K562 (cell line): ENCODE data around the gene CD226.

ENCODE experiments used
- EP300 ChIP-seq: IDR thresholded peaks from 2 replicates; pipeline ENCODE4 v1.6.1; 2012; ENCODE audit warnings: low read length, improper control_type of control experiment
- ETV6 ChIP-seq, 3 experiments: fragments of 150-350 bp in 1 of 3; sonication (generic) in 1 of 3; formaldehyde crosslinking in 1 of 3; IDR thresholded peaks; 2 replicates each; pipeline versions ENCODE4 v1.6.1 to v1.8.0; 2014 to 2022; ENCODE audit warnings: borderline replicate concordance in 2 of 3, low read depth in 2 of 3, antibody characterized with exemption in 1 of 3, low read length in 1 of 3, mild to moderate bottlenecking in 1 of 3, missing genetic modification reagents in 1 of 3
- MXI1 ChIP-seq: IDR thresholded peaks from 2 replicates; pipeline ENCODE4 v1.6.1; 2011; ENCODE audit warnings: low read depth, mild to moderate bottlenecking, improper control_type of control experiment, low read length
- SAP30 ChIP-seq: fragments of 200-600 bp; sonication (generic); IDR thresholded peaks from 2 replicates; pipeline ENCODE4 v1.6.1; 2012; ENCODE audit warnings: borderline replicate concordance, low read depth, mild to moderate bottlenecking, moderate library complexity, low read length, control low read depth, inconsistent platforms; ENCODE audit not compliant: insufficient read depth, poor library complexity, severe bottlenecking
- SIRT6 ChIP-seq: IDR thresholded peaks from one replicate; pipeline ENCODE4 v1.6.1; 2012; ENCODE audit warnings: low read depth, mild to moderate bottlenecking, control low read depth, inconsistent platforms, low read length, moderate library complexity
- STAT5B ChIP-seq: fragments of 250-450 bp; sonication (Bioruptor Pico); IDR thresholded peaks from 2 replicates; pipeline ENCODE4 v1.8.0; 2021; ENCODE audit warnings: mild to moderate bottlenecking, inconsistent platforms
- ZBTB8A ChIP-seq: fragments of 450-650 bp; IDR thresholded peaks from 2 replicates; pipeline ENCODE4 v1.6.1; 2018; ENCODE audit warnings: mild to moderate bottlenecking, moderate library complexity; ENCODE audit not compliant: partially characterized antibody
- ZNF75A ChIP-seq: fragments of 450-650 bp; formaldehyde crosslinking; IDR thresholded peaks from 2 replicates; pipeline ENCODE4 v1.4.0; 2020; ENCODE audit warnings: mild to moderate bottlenecking
- TF ChIP-seq, protein P1 (sequence below): fragments of 450-650 bp; formaldehyde crosslinking; IDR thresholded peaks from 2 replicates; pipeline ENCODE4 v1.4.0; 2022; ENCODE audit warnings: mild to moderate bottlenecking, moderate library complexity
- TF ChIP-seq, protein P2 (sequence below): fragments of 200-800 bp; sonication (Bioruptor generic); IDR thresholded peaks from 2 replicates; pipeline ENCODE4 v1.6.1; 2016; ENCODE audit warnings: missing genetic modification characterization, missing compliant biosample characterization
- TF ChIP-seq, protein P3 (sequence below): fragments of 450-650 bp; IDR thresholded peaks from 2 replicates; pipeline ENCODE4 v1.6.1; 2016; ENCODE audit warnings: antibody characterized with exemption

DNA sequence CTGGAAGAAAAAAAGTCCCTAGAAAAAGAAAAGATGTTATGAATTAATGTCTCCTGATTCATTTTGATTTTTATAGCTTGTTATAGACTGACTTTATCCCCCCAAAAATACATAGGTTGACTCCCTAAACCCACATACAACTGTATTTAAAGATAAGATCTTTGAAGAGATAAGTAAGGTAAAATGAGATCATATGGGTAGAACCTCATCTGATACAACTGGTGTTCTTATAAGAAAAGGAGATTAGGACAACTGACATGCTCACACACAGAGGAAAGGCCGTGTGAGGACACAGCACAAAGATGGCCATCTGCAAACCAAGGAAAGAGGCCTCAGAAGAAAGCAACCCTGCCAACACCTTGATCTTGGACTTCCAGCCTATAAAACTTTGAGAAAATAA is 117.5 kb downstream of the CD226 start:
- no peak for TF ChIP-seq SAP30
- TF ChIP-seq, protein P1, sequence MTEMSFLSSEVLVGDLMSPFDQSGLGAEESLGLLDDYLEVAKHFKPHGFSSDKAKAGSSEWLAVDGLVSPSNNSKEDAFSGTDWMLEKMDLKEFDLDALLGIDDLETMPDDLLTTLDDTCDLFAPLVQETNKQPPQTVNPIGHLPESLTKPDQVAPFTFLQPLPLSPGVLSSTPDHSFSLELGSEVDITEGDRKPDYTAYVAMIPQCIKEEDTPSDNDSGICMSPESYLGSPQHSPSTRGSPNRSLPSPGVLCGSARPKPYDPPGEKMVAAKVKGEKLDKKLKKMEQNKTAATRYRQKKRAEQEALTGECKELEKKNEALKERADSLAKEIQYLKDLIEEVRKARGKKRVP, result no peak
- TF ChIP-seq ETV6 (IDR thresholded peaks at IDR 0.05; ENCODE audit: borderline replicate concordance in 1 of 2, low read depth in 2 of 2, low read length in 1 of 2), result no peak
- no peak for TF ChIP-seq ETV6 (CRISPR knock-in tag; IDR thresholded peaks at IDR 0.05; ENCODE audit: borderline replicate concordance)
- no peak for TF ChIP-seq SIRT6
- TF ChIP-seq MXI1, result no peak
- TF ChIP-seq, protein P2, sequence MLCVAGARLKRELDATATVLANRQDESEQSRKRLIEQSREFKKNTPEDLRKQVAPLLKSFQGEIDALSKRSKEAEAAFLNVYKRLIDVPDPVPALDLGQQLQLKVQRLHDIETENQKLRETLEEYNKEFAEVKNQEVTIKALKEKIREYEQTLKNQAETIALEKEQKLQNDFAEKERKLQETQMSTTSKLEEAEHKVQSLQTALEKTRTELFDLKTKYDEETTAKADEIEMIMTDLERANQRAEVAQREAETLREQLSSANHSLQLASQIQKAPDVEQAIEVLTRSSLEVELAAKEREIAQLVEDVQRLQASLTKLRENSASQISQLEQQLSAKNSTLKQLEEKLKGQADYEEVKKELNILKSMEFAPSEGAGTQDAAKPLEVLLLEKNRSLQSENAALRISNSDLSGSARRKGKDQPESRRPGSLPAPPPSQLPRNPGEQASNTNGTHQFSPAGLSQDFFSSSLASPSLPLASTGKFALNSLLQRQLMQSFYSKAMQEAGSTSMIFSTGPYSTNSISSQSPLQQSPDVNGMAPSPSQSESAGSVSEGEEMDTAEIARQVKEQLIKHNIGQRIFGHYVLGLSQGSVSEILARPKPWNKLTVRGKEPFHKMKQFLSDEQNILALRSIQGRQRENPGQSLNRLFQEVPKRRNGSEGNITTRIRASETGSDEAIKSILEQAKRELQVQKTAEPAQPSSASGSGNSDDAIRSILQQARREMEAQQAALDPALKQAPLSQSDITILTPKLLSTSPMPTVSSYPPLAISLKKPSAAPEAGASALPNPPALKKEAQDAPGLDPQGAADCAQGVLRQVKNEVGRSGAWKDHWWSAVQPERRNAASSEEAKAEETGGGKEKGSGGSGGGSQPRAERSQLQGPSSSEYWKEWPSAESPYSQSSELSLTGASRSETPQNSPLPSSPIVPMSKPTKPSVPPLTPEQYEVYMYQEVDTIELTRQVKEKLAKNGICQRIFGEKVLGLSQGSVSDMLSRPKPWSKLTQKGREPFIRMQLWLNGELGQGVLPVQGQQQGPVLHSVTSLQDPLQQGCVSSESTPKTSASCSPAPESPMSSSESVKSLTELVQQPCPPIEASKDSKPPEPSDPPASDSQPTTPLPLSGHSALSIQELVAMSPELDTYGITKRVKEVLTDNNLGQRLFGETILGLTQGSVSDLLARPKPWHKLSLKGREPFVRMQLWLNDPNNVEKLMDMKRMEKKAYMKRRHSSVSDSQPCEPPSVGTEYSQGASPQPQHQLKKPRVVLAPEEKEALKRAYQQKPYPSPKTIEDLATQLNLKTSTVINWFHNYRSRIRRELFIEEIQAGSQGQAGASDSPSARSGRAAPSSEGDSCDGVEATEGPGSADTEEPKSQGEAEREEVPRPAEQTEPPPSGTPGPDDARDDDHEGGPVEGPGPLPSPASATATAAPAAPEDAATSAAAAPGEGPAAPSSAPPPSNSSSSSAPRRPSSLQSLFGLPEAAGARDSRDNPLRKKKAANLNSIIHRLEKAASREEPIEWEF (CRISPR knock-in tag), result no peak
- TF ChIP-seq ZBTB8A, result no peak
- TF ChIP-seq ZNF75A (CRISPR knock-in tag), result no peak
- TF ChIP-seq EP300, result peak; percentile 85
- no peak for TF ChIP-seq STAT5B (CRISPR knock-in tag)
- TF ChIP-seq, protein P3, sequence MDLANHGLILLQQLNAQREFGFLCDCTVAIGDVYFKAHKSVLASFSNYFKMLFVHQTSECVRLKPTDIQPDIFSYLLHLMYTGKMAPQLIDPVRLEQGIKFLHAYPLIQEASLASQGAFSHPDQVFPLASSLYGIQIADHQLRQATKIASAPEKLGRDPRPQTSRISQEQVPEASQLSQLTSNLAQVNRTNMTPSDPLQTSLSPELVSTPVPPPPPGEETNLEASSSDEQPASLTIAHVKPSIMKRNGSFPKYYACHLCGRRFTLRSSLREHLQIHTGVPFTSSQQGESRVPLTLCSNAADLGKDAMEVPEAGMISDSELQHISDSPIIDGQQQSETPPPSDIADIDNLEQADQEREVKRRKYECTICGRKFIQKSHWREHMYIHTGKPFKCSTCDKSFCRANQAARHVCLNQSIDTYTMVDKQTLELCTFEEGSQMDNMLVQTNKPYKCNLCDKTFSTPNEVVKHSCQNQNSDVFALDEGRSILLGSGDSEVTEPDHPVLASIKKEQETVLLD, result no peak
